IMR-90 (cell line): ENCODE data around the gene SNX7. TPM values are rescaled to one million over a fixed set of nuclear protein-coding genes. Genes with fewer than 3 reads are reported as not detected.

Source experiments
- ATAC-seq: fragments of 200-7000 bp; cut with Tn5 transposase; 2 replicates; pipeline ENCODE4 v1.9.1; 2020; ENCODE audit warnings: low read depth, mild to moderate bottlenecking, moderate library complexity
- BruUV-seq: library from RNA; stranded (reverse); fragments of 400-500 nt; replicated peaks from 2 replicates; lab custom pipeline; 2021; lab: Mats Ljungman, UMichigan
- CTCF ChIA-PET: fragments of 300-600 bp; formaldehyde crosslinking; extraction: SDS; loops from one replicate; lab custom pipeline; 2021; ENCODE audit warnings: antibody characterized with exemption; lab: Yijun Ruan, JAX
- POLR2A ChIA-PET: fragments of 300-600 bp; sonication (Branson Sonifier 250); formaldehyde crosslinking; loops from one replicate; lab custom pipeline; 2022; ENCODE audit warnings: antibody characterized with exemption; ENCODE audit not compliant: unreplicated experiment; lab: Charles Lee
- DNase-seq: peaks from one replicate; pipeline ENCODE4 v3.0.0; 2013
- H2AFZ ChIP-seq: replicated peaks from 2 replicates; pipeline ENCODE3; 2013; ENCODE audit warnings: low read length, mild to moderate bottlenecking; ENCODE audit not compliant: poor library complexity
- H2AK5ac ChIP-seq: 2 replicates; pipeline ENCODE4 v1.6.1; 2013; ENCODE audit warnings: low read depth, low read length, inconsistent platforms
- H2AK9ac ChIP-seq: replicated peaks from 2 replicates; pipeline ENCODE3; 2013; ENCODE audit warnings: mild to moderate bottlenecking, low read depth, low read length, moderate library complexity; ENCODE audit not compliant: poor library complexity
- H2BK120ac ChIP-seq: 2 replicates; pipeline ENCODE4 v1.6.1; 2013; ENCODE audit warnings: low read depth, low read length, inconsistent platforms
- H2BK15ac ChIP-seq: 3 replicates; pipeline ENCODE4 v1.6.1; 2013; ENCODE audit warnings: low read depth, low read length, inconsistent platforms
- H2BK20ac ChIP-seq: 2 replicates; pipeline ENCODE4 v1.6.1; 2013; ENCODE audit warnings: low read depth, mild to moderate bottlenecking, inconsistent platforms, low read length, moderate library complexity
- H2BK5ac ChIP-seq: 2 replicates; pipeline ENCODE4 v1.6.1; 2013; ENCODE audit warnings: mild to moderate bottlenecking, low read depth, low read length, inconsistent platforms; ENCODE audit not compliant: poor library complexity, severe bottlenecking
- H3K14ac ChIP-seq: replicated peaks from 2 replicates; pipeline ENCODE4 v1.6.1; 2013; ENCODE audit warnings: low read depth, low read length, inconsistent platforms
- H3K18ac ChIP-seq: 2 replicates; pipeline ENCODE4 v1.6.1; 2013; ENCODE audit warnings: low read depth, low read length, control low read depth
- H3K23ac ChIP-seq: 2 replicates; pipeline ENCODE4 v1.6.1; 2013; ENCODE audit warnings: low read depth, low read length, inconsistent platforms
- H3K27ac ChIP-seq: 2 replicates; pipeline ENCODE4 v1.5.1; 2013; ENCODE audit warnings: mild to moderate bottlenecking, control low read depth, low read length; ENCODE audit not compliant: insufficient read depth
- H3K27me3 ChIP-seq: 2 replicates; pipeline ENCODE4 v1.6.1; 2013; ENCODE audit warnings: low read length; ENCODE audit not compliant: control insufficient read depth, insufficient read depth
- H3K36me3 ChIP-seq: 2 replicates; pipeline ENCODE4 v1.6.1; 2013; ENCODE audit warnings: low read length, mixed read lengths; ENCODE audit not compliant: control insufficient read depth, insufficient read depth
- H3K4ac ChIP-seq: 2 replicates; pipeline ENCODE4 v1.6.1; 2013; ENCODE audit warnings: low read depth, low read length, inconsistent platforms
- H3K4me1 ChIP-seq: 2 replicates; pipeline ENCODE4 v1.6.1; 2013; ENCODE audit warnings: low read length, mixed read lengths; ENCODE audit not compliant: control insufficient read depth, insufficient read depth
- H3K4me2 ChIP-seq: 2 replicates; pipeline ENCODE4 v1.6.1; 2013; ENCODE audit warnings: low read depth, mild to moderate bottlenecking, control low read depth, low read length, moderate library complexity
- H3K4me3 ChIP-seq: 2 replicates; pipeline ENCODE4 v1.5.1; 2013; ENCODE audit warnings: low read depth, mild to moderate bottlenecking, control low read depth, low read length, moderate library complexity; ENCODE audit not compliant: insufficient read depth
- H3K56ac ChIP-seq: 2 replicates; pipeline ENCODE4 v1.6.1; 2013; ENCODE audit warnings: low read length, inconsistent platforms; ENCODE audit not compliant: insufficient read depth; ENCODE audit errors: extremely low read depth
- H3K79me1 ChIP-seq, 2 experiments: 2 replicates each; pipeline ENCODE4 v1.6.1; 2013; ENCODE audit warnings: low read length in 2 of 2, inconsistent platforms in 1 of 2, low read depth in 1 of 2
- H3K9ac ChIP-seq: 2 replicates; pipeline ENCODE4 v1.6.1; 2013; ENCODE audit warnings: low read depth, low read length, control low read depth
- H3K9me1 ChIP-seq: 2 replicates; pipeline ENCODE4 v1.6.1; 2013; ENCODE audit warnings: low read length, inconsistent platforms; ENCODE audit not compliant: insufficient read depth
- H3K9me3 ChIP-seq: 2 replicates; pipeline ENCODE4 v1.6.1; 2013; ENCODE audit warnings: low read length; ENCODE audit not compliant: control insufficient read depth, insufficient read depth
- H4K20me1 ChIP-seq: 2 replicates; pipeline ENCODE4 v1.6.1; 2013; ENCODE audit warnings: low read length, inconsistent platforms; ENCODE audit not compliant: insufficient read depth
- H4K5ac ChIP-seq: 2 replicates; pipeline ENCODE4 v1.6.1; 2013; ENCODE audit warnings: mild to moderate bottlenecking, low read depth, low read length, control low read depth
- H4K8ac ChIP-seq, 2 experiments: 2 replicates each; pipeline ENCODE4 v1.6.1; 2013; ENCODE audit warnings: low read depth in 2 of 2, low read length in 2 of 2, control low read depth in 1 of 2, inconsistent platforms in 1 of 2
- H4K91ac ChIP-seq: 2 replicates; pipeline ENCODE4 v1.6.1; 2013; ENCODE audit warnings: low read depth, low read length, inconsistent platforms; ENCODE audit not compliant: insufficient read depth
- CEBPB ChIP-seq: IDR thresholded peaks from 2 replicates; pipeline ENCODE4 v1.6.1; 2012; ENCODE audit warnings: low read depth, low read length, improper control_type of control experiment
- CTCF ChIP-seq: conservative IDR thresholded peaks from 2 replicates; pipeline ENCODE4 v1.5.1; 2012; ENCODE audit warnings: mild to moderate bottlenecking, low read depth, low read length, improper control_type of control experiment
- ELK1 ChIP-seq: fragments of 150-350 bp; IDR thresholded peaks from 2 replicates; pipeline ENCODE4 v1.6.1; 2016; ENCODE audit warnings: low read depth, mild to moderate bottlenecking, low read length, moderate library complexity, borderline replicate concordance
- FOS ChIP-seq: fragments of 150-350 bp; IDR thresholded peaks from 2 replicates; pipeline ENCODE4 v1.6.1; 2016; ENCODE audit warnings: low read depth, low read length
- MAFK ChIP-seq: IDR thresholded peaks from 2 replicates; pipeline ENCODE4 v1.6.1; 2012; ENCODE audit warnings: low read depth, low read length, improper control_type of control experiment
- MAZ ChIP-seq: IDR thresholded peaks from 2 replicates; pipeline ENCODE4 v1.6.1; 2012; ENCODE audit warnings: low read depth, mild to moderate bottlenecking, low read length, improper control_type of control experiment, moderate library complexity, borderline replicate concordance
- MXI1 ChIP-seq: IDR thresholded peaks from 2 replicates; pipeline ENCODE4 v1.6.1; 2012; ENCODE audit warnings: low read depth, mild to moderate bottlenecking, low read length, moderate library complexity, borderline replicate concordance
- POLR2A ChIP-seq: IDR thresholded peaks from 2 replicates; pipeline ENCODE4 v1.6.1; 2012; ENCODE audit warnings: mild to moderate bottlenecking, low read depth, low read length
- RAD21 ChIP-seq: IDR thresholded peaks from 2 replicates; pipeline ENCODE4 v1.6.1; 2012; ENCODE audit warnings: low read length, improper control_type of control experiment
- RCOR1 ChIP-seq: IDR thresholded peaks from 2 replicates; pipeline ENCODE4 v1.6.1; 2012; ENCODE audit warnings: mild to moderate bottlenecking, low read length, improper control_type of control experiment; ENCODE audit not compliant: insufficient replicate concordance
- SMC3 ChIP-seq: fragments of 150-350 bp; IDR thresholded peaks from 2 replicates; pipeline ENCODE4 v1.6.1; 2016; ENCODE audit warnings: low read depth, mild to moderate bottlenecking, antibody characterized with exemption, low read length, moderate library complexity
- dilution Hi-C: fragments of 300-500 bp; cut with HindIII; formaldehyde crosslinking; loops from one replicate; pipeline ENCODE4 v1.14.3; 2018; ENCODE audit warnings: low sequenced_read_pairs; ENCODE audit not compliant: unreplicated experiment
- in situ Hi-C: fragments of 300-500 bp; cut with MboI; formaldehyde crosslinking; loops from 3 replicates; pipeline ENCODE4 v1.14.3; 2019; ENCODE audit warnings: low sequenced_read_pairs, inconsistent platforms, mixed read lengths
- intact Hi-C: fragments of 100-400 bp; cut with micrococcal nuclease; formaldehyde crosslinking; loops from 2 replicates; pipeline ENCODE4 v1.10.0; 2022
- polyA plus RNA-seq, 3 experiments: library from polyadenylated mRNA; depleted of rRNA; stranded (reverse); fragments of >200 nt; gene quantifications; 2 replicates each; pipeline ENCODE4 v1.2.3, GENCODE V29; 2012; ENCODE audit warnings: low replicate concordance in 1 of 3
- total RNA-seq: library from RNA; depleted of rRNA; stranded (reverse); fragments of >200 nt; gene quantifications from 2 replicates; pipeline ENCODE4 v1.2.3, GENCODE V29; 2012

The SNX7 gene
- total and polyA plus RNA-seq, 2 of the 4 experiments (the other 2 are of a cell fraction): 22.5 to 24.4 TPM

GRCh38 chr1:98737835-98738234 is 76.3 kb downstream of the SNX7 start:
- Histone ChIP-seq H3K18ac (no peak overlapping the region), H4K5ac (no peak overlapping the region), H2BK20ac (no peak overlapping the region), H3K56ac (no peak overlapping the region), H3K79me1 (no peaks in the 10 kb centered on the region), H3K9ac (no peak overlapping the region), H3K4me1 (no peaks in the 10 kb centered on the region), H3K9me1 (no peaks in the 10 kb centered on the region), H3K23ac (no peak overlapping the region), H3K4me2 (no peak overlapping the region), H2AK9ac (no peak overlapping the region), H3K36me3 (no peaks in the 10 kb centered on the region), H2AK5ac (no peak overlapping the region), H4K20me1 (no peaks in the 10 kb centered on the region), H4K91ac (no peak overlapping the region), H4K8ac (no peak overlapping the region), H2AFZ (no peak overlapping the region), H2BK15ac (no peak overlapping the region), H2BK5ac (no peak overlapping the region), H3K14ac (no peak overlapping the region), H3K27me3 (no peaks in the 10 kb centered on the region), H3K9me3 (no peaks in the 10 kb centered on the region), H3K4ac (no peak overlapping the region), H3K27ac (no peak overlapping the region), H3K4me3 (no peak overlapping the region), H2BK120ac (no peak overlapping the region)
- intact Hi-C loops (no loop called here), dilution Hi-C loops (no loop called here), in situ Hi-C loops (no loop called here)
- ChIA-PET POLR2A (no interaction called here), CTCF (interaction anchor here (0.9 kb wide), 1 partner anchor 31 kb away, joined by 5 read pairs; no protein-coding TSS in a partner anchor)
- DNase-seq (no peak), ATAC-seq (no peak)
- BruUV-seq: no TSS peak
- TF ChIP-seq CTCF: no peak
- no peak for TF ChIP-seq ELK1
- TF ChIP-seq RCOR1: no peak
- TF ChIP-seq MAZ: no peak
- no peak for TF ChIP-seq MAFK
- no peak for TF ChIP-seq POLR2A
- no peak for TF ChIP-seq MXI1
- no peak for TF ChIP-seq FOS
- no peak for TF ChIP-seq CEBPB
- no peak for TF ChIP-seq RAD21
- TF ChIP-seq SMC3: no peak
